GM10847 (cell line): ENCODE results near the gene TMPRSS11B.

Experiments
- POLR2A ChIP-seq: IDR thresholded peaks from 2 replicates; pipeline ENCODE4 v1.6.1; 2011; ENCODE audit not compliant: insufficient read length; ENCODE audit errors: extremely low read depth

The TMPRSS11B gene, protein sequence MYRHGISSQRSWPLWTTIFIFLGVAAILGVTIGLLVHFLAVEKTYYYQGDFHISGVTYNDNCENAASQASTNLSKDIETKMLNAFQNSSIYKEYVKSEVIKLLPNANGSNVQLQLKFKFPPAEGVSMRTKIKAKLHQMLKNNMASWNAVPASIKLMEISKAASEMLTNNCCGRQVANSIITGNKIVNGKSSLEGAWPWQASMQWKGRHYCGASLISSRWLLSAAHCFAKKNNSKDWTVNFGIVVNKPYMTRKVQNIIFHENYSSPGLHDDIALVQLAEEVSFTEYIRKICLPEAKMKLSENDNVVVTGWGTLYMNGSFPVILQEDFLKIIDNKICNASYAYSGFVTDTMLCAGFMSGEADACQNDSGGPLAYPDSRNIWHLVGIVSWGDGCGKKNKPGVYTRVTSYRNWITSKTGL

DNA sequence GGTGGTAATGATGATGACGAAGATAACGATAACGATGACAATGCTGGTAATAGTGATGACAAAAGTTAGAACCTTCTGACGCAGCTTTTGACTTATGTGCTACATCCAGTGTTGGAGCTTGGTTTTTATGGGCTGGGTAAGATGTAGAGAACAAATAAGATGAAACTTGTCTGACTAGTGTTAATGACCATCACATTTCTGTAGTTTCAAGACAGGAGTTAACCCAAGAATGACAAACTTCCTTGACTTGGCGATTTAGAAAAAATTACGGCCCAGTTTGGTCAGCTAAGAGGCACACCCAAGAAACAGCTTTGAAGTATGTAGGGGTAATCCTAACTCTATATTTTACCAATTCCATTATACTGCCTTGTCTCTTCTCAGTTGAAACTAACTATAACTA is at the start of gene TMPRSS11B:
Gene TMPRSS11B, minus strand, starts transcription at position 101 of the 400 bp plus-strand sequence. CDS start 136 bp downstream, outside the sequence.
- TF ChIP-seq POLR2A: no peak

DNA sequence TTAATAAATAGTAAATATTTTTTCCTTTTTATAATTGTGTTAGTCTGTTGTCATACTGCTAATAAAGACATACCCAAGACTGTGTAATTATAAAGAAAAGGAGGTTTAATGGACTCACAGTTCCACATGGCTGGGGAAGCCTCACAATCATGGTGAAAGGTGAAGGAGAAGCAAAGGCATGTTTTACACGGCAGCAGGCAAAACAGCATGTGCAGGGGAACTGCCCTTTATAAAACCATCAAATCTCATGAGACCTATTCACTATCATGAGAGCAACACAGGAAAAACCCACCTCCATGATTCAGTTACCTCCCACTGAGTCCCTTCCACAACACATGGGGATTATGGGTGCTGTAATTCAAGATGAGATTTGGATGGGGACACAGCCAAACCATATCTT is 45.8 kb upstream of the TMPRSS11B start:
- TF ChIP-seq POLR2A: no peak

DNA sequence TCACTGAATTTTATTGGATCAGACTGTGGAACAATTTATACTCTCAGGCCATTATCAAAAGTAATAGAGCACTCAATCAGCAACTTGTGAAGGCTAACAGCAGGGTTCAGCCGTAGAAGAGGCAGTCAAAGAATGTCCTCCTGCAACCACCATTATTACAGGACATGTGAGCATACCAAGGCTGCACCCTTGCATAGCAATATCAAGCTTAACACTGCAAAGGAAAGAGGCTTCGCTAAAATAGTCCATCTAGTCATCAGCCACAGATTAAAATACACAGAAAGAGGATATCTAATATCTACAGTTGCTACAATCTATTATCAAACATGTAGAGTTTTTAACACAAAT is 42.9 kb upstream of the TMPRSS11B start:
- TF ChIP-seq POLR2A: no peak

DNA sequence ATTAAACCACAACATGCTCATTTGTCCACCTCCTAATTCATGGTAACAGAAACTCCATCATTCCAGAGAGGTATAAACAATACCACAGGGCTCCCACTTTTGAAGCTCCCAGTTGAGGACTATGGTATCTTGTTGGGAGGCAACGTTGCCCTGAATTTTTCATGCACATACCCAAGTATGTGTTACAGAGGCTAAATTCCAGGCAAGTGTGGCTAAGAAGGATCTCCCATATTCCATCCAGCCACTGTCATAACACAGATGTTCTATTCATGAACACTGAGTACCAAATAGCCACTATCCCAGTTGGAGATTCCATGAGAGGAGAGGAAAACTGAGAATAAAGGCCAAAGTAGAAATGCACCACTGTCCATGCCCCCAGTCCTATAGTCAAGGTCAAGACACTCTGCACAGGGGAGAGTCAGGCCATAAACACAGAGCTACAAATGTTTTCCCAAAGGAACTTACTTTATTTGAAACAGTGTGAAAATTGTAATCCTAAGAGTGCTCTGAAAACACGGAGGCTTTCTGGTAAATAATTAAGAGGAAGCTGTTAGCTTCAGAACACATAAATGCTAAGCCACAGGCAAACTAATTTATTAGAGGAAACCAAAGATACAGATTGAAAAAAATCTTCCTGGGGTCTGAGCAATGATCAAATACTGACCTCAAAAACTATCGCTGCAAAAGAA is 42.4 kb upstream of the TMPRSS11B start:
- no peak for TF ChIP-seq POLR2A

DNA sequence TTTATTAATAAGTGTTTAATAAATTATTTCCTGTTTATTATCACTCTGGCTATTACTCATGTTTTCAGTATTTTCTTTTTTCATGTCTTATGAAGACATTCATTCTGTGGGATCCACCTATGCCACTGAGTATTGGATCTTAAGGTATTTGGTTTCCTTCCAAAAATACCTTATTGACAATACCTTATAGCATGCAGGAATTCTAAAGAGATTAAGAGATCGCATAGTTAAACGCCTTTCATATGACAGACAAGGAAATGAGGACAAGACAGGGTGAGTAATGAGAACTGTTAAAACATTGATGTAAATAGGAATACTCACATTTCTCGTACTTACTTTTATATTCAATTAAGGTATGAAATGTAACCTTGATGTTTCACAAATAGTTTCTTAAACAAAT is 38.2 kb upstream of the TMPRSS11B start:
- TF ChIP-seq POLR2A: no peak

DNA sequence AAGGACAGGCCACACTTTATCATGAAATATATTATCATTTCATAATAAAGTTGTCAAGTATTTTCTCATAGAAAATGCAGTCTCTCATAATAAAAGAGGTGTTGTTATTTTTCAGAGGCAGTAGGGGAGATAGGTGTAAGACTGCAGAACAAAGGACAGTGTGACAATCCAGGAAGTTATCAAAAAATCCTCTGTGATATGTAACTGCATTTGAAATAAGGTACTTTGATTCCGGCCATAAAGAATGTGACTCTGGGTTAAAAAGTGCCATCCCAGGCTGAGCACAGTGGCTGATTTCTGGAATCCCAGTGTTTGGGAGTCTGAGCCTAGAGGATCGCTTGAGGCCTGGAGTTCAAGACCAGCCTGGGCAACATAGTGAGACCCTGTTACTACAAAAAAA is 37.6 kb upstream of the TMPRSS11B start:
- no peak for TF ChIP-seq POLR2A

DNA sequence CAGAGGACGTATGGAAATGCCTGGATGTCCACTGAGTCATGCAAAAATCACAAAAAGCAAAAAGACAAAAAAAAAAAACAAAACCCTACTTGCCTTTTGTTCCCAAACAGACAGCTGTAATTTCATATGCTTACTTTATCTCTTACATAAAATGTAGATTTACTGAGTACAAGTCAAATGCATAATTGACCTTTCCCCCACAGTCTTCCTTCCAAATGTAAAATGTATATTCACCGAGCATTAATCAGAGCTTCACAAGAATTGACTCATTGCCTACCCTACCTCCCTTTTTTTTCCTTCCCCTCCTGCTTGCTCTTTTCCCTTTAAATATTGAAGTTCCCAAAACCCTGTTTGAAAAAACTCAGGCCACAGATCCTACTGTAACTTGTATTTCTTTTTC is 32.5 kb upstream of the TMPRSS11B start:
- no peak for TF ChIP-seq POLR2A

DNA sequence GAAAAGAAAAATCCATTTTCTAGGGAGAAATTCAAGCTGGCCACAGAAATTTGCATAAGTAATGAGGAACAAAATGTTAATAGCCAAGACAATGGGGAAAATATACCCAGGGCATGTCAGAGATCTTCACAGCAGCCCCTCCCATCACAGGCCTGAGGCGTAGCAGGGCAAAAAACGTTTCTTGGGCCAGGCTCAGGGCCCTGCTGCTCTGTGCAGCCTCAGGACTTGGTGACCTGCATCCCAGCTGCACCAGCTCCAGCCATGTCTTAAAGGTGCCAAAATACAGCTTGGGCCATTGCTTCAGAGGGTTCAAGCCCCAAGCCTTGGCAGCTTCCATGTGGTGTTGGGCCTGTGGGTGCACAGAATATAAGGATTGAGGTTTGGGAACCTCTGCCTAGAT is 32.1 kb upstream of the TMPRSS11B start:
- no peak for TF ChIP-seq POLR2A

DNA sequence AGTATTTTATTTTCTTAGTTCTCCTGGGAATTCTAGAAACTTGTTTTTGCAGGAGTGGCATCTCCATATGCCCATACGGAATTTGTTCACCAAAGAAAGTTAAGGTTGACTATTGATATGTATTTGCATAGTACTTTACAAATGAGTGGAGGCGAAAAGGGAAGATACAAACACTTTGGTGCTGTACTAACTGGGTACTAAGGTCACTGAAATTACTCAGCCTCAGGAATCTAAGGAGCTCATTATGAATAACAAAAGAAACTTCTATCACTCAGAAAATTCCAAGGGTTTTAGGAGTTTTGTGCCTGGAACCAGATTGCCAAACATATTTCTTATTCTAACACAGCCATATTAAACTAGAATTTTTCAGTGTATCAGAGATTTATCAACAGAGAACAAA is 27.4 kb upstream of the TMPRSS11B start:
- TF ChIP-seq POLR2A: no peak

DNA sequence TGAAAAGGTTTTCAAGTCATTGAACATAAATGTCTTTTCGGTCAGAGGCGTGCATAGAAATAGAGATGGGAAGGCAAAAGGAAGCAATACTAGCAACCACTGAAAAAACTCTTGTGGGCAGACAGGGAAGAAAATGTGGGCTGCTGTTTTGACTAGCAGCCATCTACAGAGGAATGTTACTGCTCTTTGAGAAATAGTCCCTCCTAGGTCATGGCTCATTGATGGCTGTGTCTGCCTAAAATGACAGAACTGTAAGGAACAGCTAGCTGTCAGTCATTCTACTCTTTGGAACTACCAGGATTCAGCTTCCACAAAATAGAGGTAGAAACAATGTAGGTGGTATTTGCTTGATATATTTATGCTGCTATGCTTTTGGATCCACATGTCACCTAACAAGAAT is 26.9 kb upstream of the TMPRSS11B start:
- TF ChIP-seq POLR2A: no peak

DNA sequence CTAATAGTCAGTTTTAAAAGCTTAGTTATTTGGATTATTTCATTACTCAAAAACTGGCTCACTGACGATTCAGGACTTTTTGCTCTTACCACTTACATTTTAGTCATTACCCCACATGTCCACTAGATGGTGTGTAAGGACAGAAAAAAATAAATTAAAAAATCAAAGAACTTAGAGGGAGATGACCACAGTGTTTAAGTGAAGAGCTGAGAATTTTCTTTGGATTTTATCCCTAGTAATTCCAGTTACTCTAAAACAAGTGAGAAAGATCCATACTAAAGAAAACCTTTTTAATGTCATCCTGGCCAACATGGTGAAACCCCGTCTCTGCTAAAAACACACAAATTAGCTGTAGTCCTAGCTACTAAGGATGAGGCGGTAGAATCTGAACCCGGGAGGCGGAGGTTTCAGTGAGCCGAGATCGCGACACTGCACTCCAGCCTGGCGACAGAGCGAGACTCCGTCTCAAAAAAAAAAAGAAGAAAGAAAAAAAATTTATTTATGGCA is 26.4 kb upstream of the TMPRSS11B start:
- no peak for TF ChIP-seq POLR2A

DNA sequence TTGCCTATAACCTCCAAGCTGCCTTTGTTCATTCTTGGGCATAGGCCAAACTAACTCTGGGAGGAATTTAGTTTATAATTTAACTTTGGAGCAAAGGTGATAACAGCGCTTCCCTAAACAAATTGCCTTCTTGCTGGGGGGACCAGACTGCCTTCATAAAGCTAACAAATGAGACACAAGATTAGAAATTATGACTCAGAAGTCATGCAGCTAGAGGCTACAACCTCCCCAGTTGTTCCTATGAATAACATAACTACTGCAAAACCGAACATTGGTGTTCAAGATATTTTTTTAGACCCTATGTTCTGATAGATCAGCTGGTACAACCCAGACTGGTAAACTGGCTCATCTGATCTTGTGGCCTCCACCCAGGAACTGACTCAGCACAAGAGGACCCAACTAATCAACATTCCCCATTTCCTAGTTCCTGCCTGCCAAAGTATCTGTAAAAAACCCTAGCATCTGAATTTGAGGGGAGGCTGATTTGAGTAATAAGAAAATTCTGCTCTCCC is 22.0 kb upstream of the TMPRSS11B start:
- TF ChIP-seq POLR2A: no peak

DNA sequence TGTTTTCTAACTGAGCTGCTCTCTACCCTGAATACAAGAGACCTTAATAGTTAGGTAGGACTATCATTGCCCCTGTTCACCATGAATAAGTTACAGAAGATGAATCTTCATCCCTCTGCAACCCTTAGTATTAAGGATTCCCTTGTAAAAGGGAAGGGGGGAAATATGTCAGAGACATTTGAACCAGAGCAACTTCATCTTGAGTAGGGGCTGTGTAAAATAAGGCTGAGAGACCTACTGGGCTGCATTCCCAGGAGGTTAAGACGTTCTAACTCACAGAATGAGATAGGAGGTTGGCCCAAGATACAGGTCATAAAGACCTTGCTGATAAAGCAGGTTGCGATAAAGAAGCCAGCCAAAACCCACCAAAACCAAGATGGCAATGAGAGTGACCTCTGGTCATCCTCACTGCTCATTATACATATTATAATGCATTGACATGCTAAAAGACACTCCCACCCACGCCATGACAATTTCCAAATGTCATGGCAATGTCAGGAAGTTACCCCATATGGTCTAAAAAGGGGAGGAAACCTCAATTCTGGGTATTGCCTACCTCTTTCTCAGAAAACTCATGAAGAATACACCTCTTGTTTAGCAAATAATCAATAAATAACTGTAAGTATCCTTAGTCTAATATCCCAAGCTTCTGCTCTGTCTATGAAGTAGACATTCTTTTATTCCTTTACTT is 19.5 kb upstream of the TMPRSS11B start:
- no peak for TF ChIP-seq POLR2A

DNA sequence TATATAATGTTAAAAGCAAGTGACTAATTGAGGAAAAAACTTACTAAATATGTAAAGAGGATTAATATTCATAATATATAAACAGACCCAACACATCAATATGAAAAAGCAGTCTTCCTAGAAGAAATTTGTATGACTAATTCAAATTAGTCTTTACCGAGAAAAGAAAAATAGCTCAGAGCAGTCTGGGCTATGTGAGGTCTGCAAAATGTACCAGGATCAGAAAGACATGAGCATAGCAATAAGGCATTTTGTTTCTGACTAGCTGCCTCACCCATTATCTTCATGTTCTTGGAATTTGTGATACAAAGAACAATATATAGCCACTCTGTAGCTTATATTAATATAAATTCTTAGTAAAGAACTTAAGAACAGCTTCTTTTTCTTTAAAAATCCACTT is 13.7 kb upstream of the TMPRSS11B start:
- TF ChIP-seq POLR2A: no peak

DNA sequence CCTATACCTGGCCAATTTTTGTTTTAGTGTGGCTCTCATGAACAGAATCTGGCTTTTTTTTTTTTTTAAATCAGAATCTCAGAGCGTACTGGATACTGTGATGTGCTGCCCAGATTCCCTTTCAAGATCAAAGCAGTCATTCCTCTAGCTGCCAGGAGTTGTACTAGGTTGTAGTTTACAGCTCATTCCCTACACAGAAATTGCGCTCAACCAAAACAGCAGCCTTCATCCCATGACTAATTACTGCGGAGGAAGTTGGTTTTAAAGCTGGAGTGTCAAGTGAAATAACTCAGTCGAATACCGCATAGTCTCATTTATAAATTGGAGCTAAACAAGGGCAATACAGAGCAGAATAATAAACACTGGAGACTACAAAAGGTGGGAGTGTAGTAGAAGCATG is 12.2 kb upstream of the TMPRSS11B start:
- TF ChIP-seq POLR2A: no peak

DNA sequence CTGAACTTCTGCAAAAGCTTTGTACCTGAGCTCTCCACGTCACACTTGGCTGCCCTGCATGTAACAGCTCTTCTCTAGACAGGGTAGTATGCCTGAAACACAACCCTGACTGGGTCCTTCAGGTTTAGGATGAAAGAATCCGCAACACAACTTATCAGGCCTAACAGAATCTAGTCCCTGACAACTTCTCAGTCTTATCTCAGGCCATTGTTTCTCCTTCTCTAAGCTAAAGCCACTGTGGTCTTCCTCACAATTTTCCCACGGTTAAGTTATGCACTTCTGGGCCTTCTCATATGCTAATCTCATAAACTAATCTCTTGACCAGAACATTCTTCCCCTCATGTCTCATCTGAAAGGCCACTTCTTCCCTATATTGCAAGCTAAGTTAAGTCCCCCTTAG is 10.8 kb upstream of the TMPRSS11B start:
- no peak for TF ChIP-seq POLR2A
